Neural cell (in vitro differentiated cells): ENCODE data around the gene PTPRN2. TPM values are rescaled to one million over a fixed set of nuclear protein-coding genes. Genes with fewer than 3 reads are reported as not detected.

Source experiments
- H2AFZ ChIP-seq: fragments of 200-600, 300-800 bp; sonication (generic), shearing (Covaris generic); 2 replicates; pipeline ENCODE4 v1.6.0; 2014; ENCODE audit warnings: low read depth, mild to moderate bottlenecking, antibody characterized with exemption, low read length, moderate library complexity
- H3F3A ChIP-seq: fragments of 200-600 bp; shearing (Covaris generic); 2 replicates; pipeline ENCODE4 v1.6.1; 2016; ENCODE audit warnings: mild to moderate bottlenecking, moderate library complexity, mixed read lengths, antibody characterized with exemption, low read length; ENCODE audit not compliant: insufficient read depth, poor library complexity, severe bottlenecking
- H3K27ac ChIP-seq: fragments of 200-600, 300-800 bp; sonication (generic), shearing (Covaris generic); 2 replicates; pipeline ENCODE4 v1.5.1; 2014; ENCODE audit warnings: mild to moderate bottlenecking, low read length, moderate library complexity
- H3K27me3 ChIP-seq: fragments of 300-800, 200-600 bp; sonication (generic), shearing (Covaris generic); 2 replicates; pipeline ENCODE4 v1.6.0; 2014; ENCODE audit warnings: mild to moderate bottlenecking, low read depth, low read length, moderate library complexity; ENCODE audit not compliant: insufficient read depth
- H3K36me3 ChIP-seq: fragments of 300-800, 200-600 bp; sonication (generic), shearing (Covaris generic); 2 replicates; pipeline ENCODE4 v1.5.1; 2014; ENCODE audit warnings: mild to moderate bottlenecking, antibody characterized with exemption, low read length, moderate library complexity; ENCODE audit not compliant: insufficient read depth
- H3K4me2 ChIP-seq: fragments of 300-800, 200-600 bp; sonication (generic), shearing (Covaris generic); 2 replicates; pipeline ENCODE4 v1.6.0; 2014; ENCODE audit warnings: mild to moderate bottlenecking, low read length
- H3K4me3 ChIP-seq: fragments of 300-800, 200-600 bp; sonication (generic), shearing (Covaris generic); 2 replicates; pipeline ENCODE4 v1.5.1; 2014; ENCODE audit warnings: mild to moderate bottlenecking, low read length, moderate library complexity
- H3K79me2 ChIP-seq: fragments of 200-600 bp; shearing (Covaris generic); replicated peaks from 2 replicates; pipeline ENCODE4 v1.6.0; 2014; ENCODE audit warnings: mild to moderate bottlenecking, low read length, moderate library complexity; ENCODE audit not compliant: insufficient read depth
- H3K9ac ChIP-seq: fragments of 300-800, 200-600 bp; sonication (generic), shearing (Covaris generic); 2 replicates; pipeline ENCODE4 v1.6.1; 2016; ENCODE audit warnings: mild to moderate bottlenecking, low read length, mixed read lengths
- H3K9me2 ChIP-seq: fragments of 200-600 bp; shearing (Covaris generic); 2 replicates; pipeline ENCODE4 v1.6.1; 2016; ENCODE audit warnings: mild to moderate bottlenecking, low read length, mixed read lengths; ENCODE audit not compliant: insufficient read depth
- H3K9me3 ChIP-seq: fragments of 200-600, 300-800 bp; sonication (generic), shearing (Covaris generic); 2 replicates; pipeline ENCODE4 v1.6.1; 2016; ENCODE audit warnings: mild to moderate bottlenecking, mixed run types, low read length, moderate library complexity, mixed read lengths
- H4K20me1 ChIP-seq: fragments of 200-600 bp; shearing (Covaris generic); 2 replicates; pipeline ENCODE4 v1.6.1; 2016; ENCODE audit warnings: mild to moderate bottlenecking, mixed run types; ENCODE audit not compliant: insufficient read depth
- CTCF ChIP-seq: fragments of 450-650 bp; IDR thresholded peaks from 2 replicates; pipeline ENCODE4 v1.5.1; 2014; ENCODE audit warnings: antibody characterized with exemption, mild to moderate bottlenecking, moderate library complexity; ENCODE audit not compliant: poor library complexity, severe bottlenecking
- EZH2 ChIP-seq: fragments of 200-600, 300-800 bp; shearing (Covaris generic), sonication (generic); IDR thresholded peaks from 2 replicates; pipeline ENCODE4 v1.6.1; 2014; ENCODE audit warnings: antibody characterized with exemption, low read length, borderline replicate concordance, mild to moderate bottlenecking; ENCODE audit not compliant: insufficient read depth, poor library complexity, severe bottlenecking
- MXI1 ChIP-seq: fragments of 450-650 bp; conservative IDR thresholded peaks from 2 replicates; pipeline ENCODE4 v1.6.1; 2014; ENCODE audit warnings: antibody characterized with exemption, mild to moderate bottlenecking; ENCODE audit not compliant: poor library complexity, severe bottlenecking
- POLR2AphosphoS5 ChIP-seq: IDR thresholded peaks from 2 replicates; pipeline ENCODE4 v1.6.1; 2012
- RAD21 ChIP-seq: fragments of 450-650 bp; conservative IDR thresholded peaks from 2 replicates; pipeline ENCODE4 v1.6.1; 2014; ENCODE audit warnings: antibody characterized with exemption, mild to moderate bottlenecking, moderate library complexity
- SMC3 ChIP-seq: fragments of 450-650 bp; conservative IDR thresholded peaks from 2 replicates; pipeline ENCODE4 v1.6.1; 2014; ENCODE audit warnings: antibody characterized with exemption, mild to moderate bottlenecking, moderate library complexity; ENCODE audit not compliant: poor library complexity
- TAF1 ChIP-seq: IDR thresholded peaks from 2 replicates; pipeline ENCODE4 v1.6.1; 2012; ENCODE audit warnings: low read depth
- polyA plus RNA-seq: library from polyadenylated mRNA; depleted of rRNA; stranded (reverse); fragments of >200 nt; gene quantifications from 2 replicates; pipeline ENCODE4 v1.2.3, GENCODE V29; 2014
- TF ChIP-seq, protein P1 (sequence below): IDR thresholded peaks from 2 replicates; pipeline ENCODE4 v1.6.1; 2012; ENCODE audit warnings: borderline replicate concordance

PTPRN2 gene
- polyA plus RNA-seq, 1 donor from 2014 or later: 31.0 TPM

- Histone ChIP-seq H3K9ac (no peak overlapping the region), H3K27me3 (no peaks in the 10 kb centered on the region), H3K4me2 (no peak overlapping the region), H3K79me2 (peaks cover 2% of the 10 kb centered on the region), H3K27ac (peak overlapping the region; percentile 89), H4K20me1 (no peaks in the 10 kb centered on the region), H3F3A (peaks cover 7% of the 10 kb centered on the region), H3K36me3 (no peaks in the 10 kb centered on the region), H3K9me3 (no peaks in the 10 kb centered on the region), H2AFZ (no peak overlapping the region), H3K4me3 (no peak overlapping the region), H3K9me2 (no peaks in the 10 kb centered on the region)
- TF ChIP-seq EZH2 (no peak), SMC3 (no peak), POLR2AphosphoS5 (no peak), TAF1 (no peak), MXI1 (no peak), CTCF (no peak)
- TF ChIP-seq, protein P1, sequence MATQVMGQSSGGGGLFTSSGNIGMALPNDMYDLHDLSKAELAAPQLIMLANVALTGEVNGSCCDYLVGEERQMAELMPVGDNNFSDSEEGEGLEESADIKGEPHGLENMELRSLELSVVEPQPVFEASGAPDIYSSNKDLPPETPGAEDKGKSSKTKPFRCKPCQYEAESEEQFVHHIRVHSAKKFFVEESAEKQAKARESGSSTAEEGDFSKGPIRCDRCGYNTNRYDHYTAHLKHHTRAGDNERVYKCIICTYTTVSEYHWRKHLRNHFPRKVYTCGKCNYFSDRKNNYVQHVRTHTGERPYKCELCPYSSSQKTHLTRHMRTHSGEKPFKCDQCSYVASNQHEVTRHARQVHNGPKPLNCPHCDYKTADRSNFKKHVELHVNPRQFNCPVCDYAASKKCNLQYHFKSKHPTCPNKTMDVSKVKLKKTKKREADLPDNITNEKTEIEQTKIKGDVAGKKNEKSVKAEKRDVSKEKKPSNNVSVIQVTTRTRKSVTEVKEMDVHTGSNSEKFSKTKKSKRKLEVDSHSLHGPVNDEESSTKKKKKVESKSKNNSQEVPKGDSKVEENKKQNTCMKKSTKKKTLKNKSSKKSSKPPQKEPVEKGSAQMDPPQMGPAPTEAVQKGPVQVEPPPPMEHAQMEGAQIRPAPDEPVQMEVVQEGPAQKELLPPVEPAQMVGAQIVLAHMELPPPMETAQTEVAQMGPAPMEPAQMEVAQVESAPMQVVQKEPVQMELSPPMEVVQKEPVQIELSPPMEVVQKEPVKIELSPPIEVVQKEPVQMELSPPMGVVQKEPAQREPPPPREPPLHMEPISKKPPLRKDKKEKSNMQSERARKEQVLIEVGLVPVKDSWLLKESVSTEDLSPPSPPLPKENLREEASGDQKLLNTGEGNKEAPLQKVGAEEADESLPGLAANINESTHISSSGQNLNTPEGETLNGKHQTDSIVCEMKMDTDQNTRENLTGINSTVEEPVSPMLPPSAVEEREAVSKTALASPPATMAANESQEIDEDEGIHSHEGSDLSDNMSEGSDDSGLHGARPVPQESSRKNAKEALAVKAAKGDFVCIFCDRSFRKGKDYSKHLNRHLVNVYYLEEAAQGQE: no peak
These were observed 171.2 kb downstream of the PTPRN2 start for GRCh38 chr7:158416283-158416933.

- Histone ChIP-seq H3K4me2 (no peak overlapping the region), H3K9me3 (no peaks in the 10 kb centered on the region), H3K27ac (peak overlapping the region; percentile 89), H3K9me2 (no peaks in the 10 kb centered on the region), H3K4me3 (peak overlapping the region; percentile 43), H3K9ac (peak overlapping the region; percentile 61), H3K27me3 (no peaks in the 10 kb centered on the region), H2AFZ (no peak overlapping the region), H3K79me2 (peaks cover 3% of the 10 kb centered on the region), H3K36me3 (no peaks in the 10 kb centered on the region), H4K20me1 (no peaks in the 10 kb centered on the region), H3F3A (peaks cover 7% of the 10 kb centered on the region)
- no peak for TF ChIP-seq POLR2AphosphoS5
- TF ChIP-seq RAD21: no peak
- TF ChIP-seq CTCF: no peak
- no peak for TF ChIP-seq TAF1
These were observed 172.3 kb downstream of the PTPRN2 start for GRCh38 chr7:158415316-158415715.
